B cell (primary cell): ENCODE results near the gene ADAM11. TPM values are rescaled to one million over a fixed set of nuclear protein-coding genes. Genes with fewer than 3 reads are reported as not detected.

ENCODE experiments used
- ATAC-seq: fragments of 200-7000 bp; cut with Tn5 transposase; one replicate; pipeline ENCODE4 v1.10.0; 2021; ENCODE audit warnings: low read depth, mild to moderate bottlenecking, moderate number of reproducible peaks, moderate library complexity
- CTCF ChIA-PET: fragments of 350-600 bp; sonication (Branson Sonifier 250); formaldehyde crosslinking; loops from one replicate; lab custom pipeline; 2021; ENCODE audit warnings: antibody characterized with exemption, inconsistent platforms; lab: Charles Lee
- POLR2A ChIA-PET: fragments of 350-600 bp; sonication (Branson Sonifier 250); formaldehyde crosslinking; loops from one replicate; lab custom pipeline; 2021; ENCODE audit warnings: antibody characterized with exemption; lab: Charles Lee
- DNase-seq: peaks from one replicate; pipeline ENCODE4 v3.0.0; 2013
- H2AFZ ChIP-seq: 2 replicates; pipeline ENCODE4 v1.6.1; 2012; ENCODE audit warnings: mild to moderate bottlenecking, low read depth, low read length; ENCODE audit not compliant: insufficient read depth, poor library complexity, severe bottlenecking
- H3K27ac ChIP-seq, 2 donors: 1 replicate in 1 of 2; 2 replicates in 1 of 2; pipeline ENCODE4 v1.5.1; 2012 to 2013; ENCODE audit warnings: low read length in 2 of 2, mild to moderate bottlenecking in 2 of 2, moderate library complexity in 1 of 2
- H3K27me3 ChIP-seq, 4 experiments: fragments of 200-600 bp in 1 of 4; sonication (generic) in 1 of 4; replicated peaks in 1 of 4; 1 replicate in 2 of 4; 2 replicates in 2 of 4; pipeline versions ENCODE4 v1.6.1 to v1.7.0; 2013 to 2016; ENCODE audit warnings: low read length in 3 of 4, mild to moderate bottlenecking in 2 of 4, mixed read lengths in 1 of 4, moderate library complexity in 1 of 4; ENCODE audit not compliant: insufficient read depth in 4 of 4, control insufficient read depth in 3 of 4; ENCODE audit errors: control extremely low read depth in 1 of 4
- H3K36me3 ChIP-seq, 2 experiments: replicated peaks in 1 of 2; 1 replicate in 1 of 2; 2 replicates in 1 of 2; pipeline versions ENCODE4 v1.6.1 to v1.7.1; 2013; ENCODE audit warnings: low read length in 1 of 2; ENCODE audit not compliant: insufficient read depth in 2 of 2, control insufficient read depth in 1 of 2; ENCODE audit errors: control extremely low read depth in 1 of 2, extremely low read depth in 1 of 2
- H3K4me1 ChIP-seq, 2 donors: fragments of 200-600 bp in 1 of 2; sonication (generic) in 1 of 2; 1 replicate in 1 of 2; 2 replicates in 1 of 2; pipeline versions ENCODE4 v1.5.1 to v1.6.1; 2013 to 2017; ENCODE audit warnings: low read length in 2 of 2; ENCODE audit not compliant: control insufficient read depth in 2 of 2, insufficient read depth in 2 of 2
- H3K4me2 ChIP-seq: replicated peaks from 2 replicates; pipeline ENCODE3; 2012; ENCODE audit warnings: mild to moderate bottlenecking, low read depth, low read length; ENCODE audit not compliant: poor library complexity, severe bottlenecking
- H3K4me3 ChIP-seq, 5 experiments: fragments of 200-600 bp in 1 of 5; sonication (generic) in 1 of 5; 1 replicate in 3 of 5; 2 replicates in 2 of 5; pipeline versions ENCODE4 v1.5.1 to v1.7.0; 2011 to 2016; ENCODE audit warnings: low read length in 4 of 5, mild to moderate bottlenecking in 4 of 5, low read depth in 2 of 5, control low read depth in 1 of 5, moderate library complexity in 1 of 5; ENCODE audit not compliant: insufficient read depth in 1 of 5; ENCODE audit errors: control extremely low read depth in 1 of 5, extremely low read depth in 1 of 5
- H3K79me2 ChIP-seq: fragments of 200-600 bp; sonication (generic); one replicate; pipeline ENCODE4 v1.6.0; 2016; ENCODE audit warnings: low read length; ENCODE audit not compliant: control insufficient read depth, insufficient read depth
- H3K9ac ChIP-seq: fragments of 200-600 bp; sonication (generic); 2 replicates; pipeline ENCODE4 v1.6.1; 2017; ENCODE audit warnings: mild to moderate bottlenecking, low read length, moderate library complexity
- H3K9me3 ChIP-seq, 3 donors: one replicate each; pipeline versions ENCODE4 v1.6.1 to v1.7.1; 2013; ENCODE audit warnings: low read length in 2 of 3; ENCODE audit not compliant: control insufficient read depth in 2 of 3, insufficient read depth in 1 of 3; ENCODE audit errors: control extremely low read depth in 1 of 3
- H4K20me1 ChIP-seq: 2 replicates; pipeline ENCODE4 v1.6.0; 2012; ENCODE audit warnings: mild to moderate bottlenecking, low read length; ENCODE audit not compliant: insufficient read depth, control insufficient read depth, poor library complexity, severe bottlenecking
- H3K27ac Mint-ChIP-seq: one replicate; pipeline ENCODE4 v1.8.0; 2021; ENCODE audit warnings: mixed read lengths
- H3K27me3 Mint-ChIP-seq: one replicate; pipeline ENCODE4 v1.8.0; 2021; ENCODE audit warnings: mixed read lengths
- H3K4me1 Mint-ChIP-seq: one replicate; pipeline ENCODE4 v1.8.0; 2021; ENCODE audit warnings: mixed read lengths
- H3K4me3 Mint-ChIP-seq: one replicate; pipeline ENCODE4 v1.8.0; 2021; ENCODE audit warnings: mixed read lengths
- H3K9me3 Mint-ChIP-seq: one replicate; pipeline ENCODE4 v1.8.0; 2022; ENCODE audit warnings: mixed read lengths; ENCODE audit not compliant: insufficient read depth
- CTCF ChIP-seq: fragments of 200-600 bp; IDR thresholded peaks from one replicate; pipeline ENCODE4 v1.8.0; 2022; ENCODE audit warnings: antibody characterized with exemption, mild to moderate bottlenecking
- EZH2 ChIP-seq: IDR thresholded peaks from 2 replicates; pipeline ENCODE4 v1.6.1; 2012; ENCODE audit warnings: borderline replicate concordance, low read depth, mild to moderate bottlenecking, moderate library complexity, low read length; ENCODE audit not compliant: insufficient read depth, poor library complexity, severe bottlenecking
- WGBS: methylation state at CpG from one replicate; pipeline ENCODE4 v1.1.5; 2013; ENCODE audit warnings: missing lambda C conversion rate; ENCODE audit not compliant: insufficient coverage; 5-methylcytosine and 5-hydroxymethylcytosine counted together
- intact Hi-C: fragments of 100-400 bp; cut with micrococcal nuclease; formaldehyde crosslinking; loops from one replicate; pipeline ENCODE4 v1.10.0; 2022
- polyA plus RNA-seq: library from polyadenylated mRNA; depleted of rRNA; stranded (reverse); fragments of >200 nt; gene quantifications from 2 replicates; pipeline ENCODE4 v1.2.3, GENCODE V29; 2012
- total RNA-seq, 2 donors: library from RNA; stranded (reverse); fragments of 120-200 nt in 1 of 2; gene quantifications; 1 replicate in 1 of 2; 2 replicates in 1 of 2; pipeline versions ENCODE4 v1.2.3 to v1.2.4, GENCODE V29; 2013 to 2022

Gene ADAM11
- total and polyA plus RNA-seq, 2 donors (not counting 1 experiment from before 2014, with no cell fraction given) = 0.39 to 1.00 TPM

- no peaks in the 10 kb centered on the region for H4K20me1 ChIP-seq
- no peak for TF ChIP-seq CTCF
- no peak for TF ChIP-seq EZH2
- H3K4me1 Mint-ChIP-seq = no peaks in the 10 kb centered on the region
- intact Hi-C loops = no loop called here
- no peaks in the 10 kb centered on the region for H3K9me3 ChIP-seq
- H2AFZ ChIP-seq = no peak overlapping the region
- no peaks in the 10 kb centered on the region for H3K4me1 ChIP-seq
- no peak overlapping the region for H3K4me2 ChIP-seq
- no peak overlapping the region for H3K4me3 ChIP-seq
- no peaks in the 10 kb centered on the region for H3K27me3 Mint-ChIP-seq
- H3K4me3 Mint-ChIP-seq = no peak overlapping the region
- H3K9me3 Mint-ChIP-seq = no peaks in the 10 kb centered on the region
- 71% methylated on average over 1 of the region's 4 CpGs for WGBS
- no peaks in the 10 kb centered on the region for H3K27me3 ChIP-seq
- no peak overlapping the region for H3K27ac ChIP-seq
- no peak overlapping the region for H3K27ac Mint-ChIP-seq
- H3K79me2 ChIP-seq = no peaks in the 10 kb centered on the region
- POLR2A ChIA-PET = no interaction called here
- ATAC-seq (no peak), DNase-seq (no peak)
- H3K9ac ChIP-seq = no peak overlapping the region
- no peaks in the 10 kb centered on the region for H3K36me3 ChIP-seq
- CTCF ChIA-PET = no interaction called here
Observed at GRCh38 chr17:44807093-44807816, 48.5 kb downstream of the ADAM11 start.

- Histone ChIP-seq H3K4me3 (no peak overlapping the region), H3K79me2 (no peaks in the 10 kb centered on the region), H3K36me3 (no peaks in the 10 kb centered on the region), H3K27ac (no peak overlapping the region), H3K27me3 (no peaks in the 10 kb centered on the region), H2AFZ (no peak overlapping the region), H3K4me2 (no peak overlapping the region), H3K4me1 (no peaks in the 10 kb centered on the region), H3K9ac (no peak overlapping the region), H4K20me1 (no peaks in the 10 kb centered on the region), H3K9me3 (no peaks in the 10 kb centered on the region)
- H3K4me3 Mint-ChIP-seq = no peak overlapping the region
- H3K4me1 Mint-ChIP-seq = no peaks in the 10 kb centered on the region
- no peaks in the 10 kb centered on the region for H3K9me3 Mint-ChIP-seq
- 30% methylated on average over 2 of the region's 3 CpGs for WGBS
- TF ChIP-seq EZH2 (no peak), CTCF (no peak)
- no peak for ATAC-seq
- intact Hi-C loops = no loop called here
- no peaks in the 10 kb centered on the region for H3K27me3 Mint-ChIP-seq
- ChIA-PET CTCF (no interaction called here), POLR2A (no interaction called here)
- no peak for DNase-seq
- H3K27ac Mint-ChIP-seq = no peak overlapping the region
Observed at GRCh38 chr17:44807817-44808155, 49.0 kb downstream of the ADAM11 start.
